Mesendoderm (in vitro differentiated cells): ENCODE data around the gene CASP14.

Experiments
- DNase-seq: peaks from one replicate; pipeline ENCODE4 v3.0.0; 2013
- H2AK5ac ChIP-seq: 2 replicates; pipeline ENCODE4 v1.6.1; 2013; ENCODE audit warnings: low read length, inconsistent platforms
- H2BK120ac ChIP-seq: 2 replicates; pipeline ENCODE4 v1.6.1; 2013; ENCODE audit warnings: low read depth, mild to moderate bottlenecking, low read length, moderate library complexity, mixed read lengths
- H2BK15ac ChIP-seq: replicated peaks from 2 replicates; pipeline ENCODE4 v1.6.1; 2013; ENCODE audit warnings: low read depth, mild to moderate bottlenecking, moderate library complexity
- H2BK5ac ChIP-seq: 2 replicates; pipeline ENCODE4 v1.6.1; 2013; ENCODE audit warnings: low read length, inconsistent platforms
- H3K18ac ChIP-seq: 2 replicates; pipeline ENCODE4 v1.6.1; 2013; ENCODE audit warnings: mild to moderate bottlenecking, low read length, mixed read lengths
- H3K23ac ChIP-seq: one replicate; pipeline ENCODE4 v1.6.1; 2013; ENCODE audit warnings: low read length
- H3K27ac ChIP-seq: 2 replicates; pipeline ENCODE4 v1.5.1; 2013; ENCODE audit warnings: low read depth, mild to moderate bottlenecking, inconsistent platforms, low read length, moderate library complexity
- H3K27me3 ChIP-seq: 2 replicates; pipeline ENCODE4 v1.6.1; 2013; ENCODE audit warnings: low read length, control low read depth, mild to moderate bottlenecking, inconsistent platforms; ENCODE audit not compliant: insufficient read depth, poor library complexity
- H3K36me3 ChIP-seq: 2 replicates; pipeline ENCODE4 v1.6.1; 2013; ENCODE audit warnings: low read length, inconsistent platforms; ENCODE audit not compliant: control insufficient read depth, insufficient read depth
- H3K4ac ChIP-seq: one replicate; pipeline ENCODE4 v1.6.1; 2013; ENCODE audit warnings: low read depth, mild to moderate bottlenecking, low read length, moderate library complexity
- H3K4me1 ChIP-seq: 2 replicates; pipeline ENCODE4 v1.6.1; 2013; ENCODE audit warnings: low read depth, low read length, inconsistent platforms; ENCODE audit not compliant: control insufficient read depth
- H3K4me2 ChIP-seq: 2 replicates; pipeline ENCODE4 v1.6.1; 2013; ENCODE audit warnings: low read length
- H3K4me3 ChIP-seq: 2 replicates; pipeline ENCODE4 v1.5.1; 2013; ENCODE audit warnings: mild to moderate bottlenecking, low read length
- H3K56ac ChIP-seq: one replicate; pipeline ENCODE4 v1.6.1; 2013; ENCODE audit warnings: low read length
- H3K79me1 ChIP-seq: 2 replicates; pipeline ENCODE4 v1.6.1; 2013; ENCODE audit warnings: low read length, inconsistent platforms
- H3K79me2 ChIP-seq: 2 replicates; pipeline ENCODE4 v1.6.1; 2013; ENCODE audit warnings: mild to moderate bottlenecking, low read length; ENCODE audit not compliant: control insufficient read depth, insufficient read depth
- H3K9ac ChIP-seq: 2 replicates; pipeline ENCODE4 v1.6.1; 2013; ENCODE audit warnings: low read length, inconsistent platforms
- H4K5ac ChIP-seq: one replicate; pipeline ENCODE4 v1.6.1; 2013; ENCODE audit warnings: low read length
- H4K8ac ChIP-seq: one replicate; pipeline ENCODE4 v1.6.1; 2013; ENCODE audit warnings: low read depth, mild to moderate bottlenecking, control low read depth, low read length, moderate library complexity
- WGBS: extraction: QIAGEN DNeasy Blood & Tissue Kit; methylation state at CpG from one replicate; pipeline ENCODE4 v1.1.7; 2013; ENCODE audit warnings: low lambda C conversion rate, missing lambda C conversion rate; ENCODE audit not compliant: insufficient coverage; ENCODE audit errors: extremely low coverage; 5-methylcytosine and 5-hydroxymethylcytosine counted together

The CASP14 gene

GRCh38 chr19:15035795-15036311, 13.4 kb upstream of the CASP14 start:
- no peaks in the 10 kb centered on the region for H3K4me1 ChIP-seq
- H3K56ac ChIP-seq, result no peak overlapping the region
- H2BK120ac ChIP-seq, result no peak overlapping the region
- H3K27me3 ChIP-seq, result no peaks in the 10 kb centered on the region
- H3K4me3 ChIP-seq, result no peak overlapping the region
- H2BK15ac ChIP-seq, result no peak overlapping the region
- H3K79me1 ChIP-seq, result no peaks in the 10 kb centered on the region
- H3K36me3 ChIP-seq, result no peaks in the 10 kb centered on the region
- H3K9ac ChIP-seq, result no peak overlapping the region
- DNase-seq, result no peak
- H3K4ac ChIP-seq, result no peak overlapping the region
- H3K23ac ChIP-seq, result no peak overlapping the region
- H3K27ac ChIP-seq, result no peak overlapping the region
- no peak overlapping the region for H3K4me2 ChIP-seq
- no peak overlapping the region for H3K18ac ChIP-seq
- H3K79me2 ChIP-seq, result no peaks in the 10 kb centered on the region
- H4K5ac ChIP-seq, result no peak overlapping the region
- H2AK5ac ChIP-seq, result no peak overlapping the region
- no peak overlapping the region for H4K8ac ChIP-seq
- no CpG with 5 or more reads among the region's 1 CpG for WGBS
- no peak overlapping the region for H2BK5ac ChIP-seq

- Histone ChIP-seq H3K79me1 (no peaks in the 10 kb centered on the region), H3K27ac (no peak overlapping the region), H3K4me1 (no peaks in the 10 kb centered on the region), H3K56ac (no peak overlapping the region), H3K18ac (no peak overlapping the region), H4K5ac (no peak overlapping the region), H4K8ac (no peak overlapping the region), H3K4me2 (no peak overlapping the region), H3K27me3 (no peaks in the 10 kb centered on the region), H3K36me3 (no peaks in the 10 kb centered on the region), H3K9ac (no peak overlapping the region), H3K4me3 (no peak overlapping the region), H3K4ac (no peak overlapping the region), H3K79me2 (no peaks in the 10 kb centered on the region), H2BK5ac (no peak overlapping the region), H3K23ac (no peak overlapping the region), H2AK5ac (no peak overlapping the region), H2BK120ac (no peak overlapping the region), H2BK15ac (no peak overlapping the region)
- WGBS, result no CpG with 5 or more reads among the region's 4 CpGs
- no peak for DNase-seq
These were observed 11.7 kb upstream of the CASP14 start for GRCh38 chr19:15037586-15037985.

- no peaks in the 10 kb centered on the region for H3K4me1 ChIP-seq
- no peak overlapping the region for H3K27ac ChIP-seq
- no peak overlapping the region for H3K4me3 ChIP-seq
- no peak for DNase-seq
- H3K79me1 ChIP-seq, result no peaks in the 10 kb centered on the region
- no peak overlapping the region for H2BK15ac ChIP-seq
- H3K27me3 ChIP-seq, result no peaks in the 10 kb centered on the region
- no peak overlapping the region for H3K18ac ChIP-seq
- H2BK120ac ChIP-seq, result no peak overlapping the region
- H3K23ac ChIP-seq, result no peak overlapping the region
- H4K5ac ChIP-seq, result no peak overlapping the region
- no peak overlapping the region for H2BK5ac ChIP-seq
- H3K9ac ChIP-seq, result no peak overlapping the region
- no peak overlapping the region for H3K4me2 ChIP-seq
- no peak overlapping the region for H2AK5ac ChIP-seq
- no peak overlapping the region for H4K8ac ChIP-seq
- H3K79me2 ChIP-seq, result no peaks in the 10 kb centered on the region
- H3K56ac ChIP-seq, result no peak overlapping the region
- H3K4ac ChIP-seq, result no peak overlapping the region
- no CpG with 5 or more reads among the region's 3 CpGs for WGBS
- no peaks in the 10 kb centered on the region for H3K36me3 ChIP-seq
These were observed 11.0 kb upstream of the CASP14 start for GRCh38 chr19:15038294-15038693.

- H3K4me1 ChIP-seq, result no peaks in the 10 kb centered on the region
- DNase-seq, result no peak
- H3K4ac ChIP-seq, result no peak overlapping the region
- H3K79me2 ChIP-seq, result no peaks in the 10 kb centered on the region
- H3K27me3 ChIP-seq, result no peaks in the 10 kb centered on the region
- WGBS, result no CpG with 5 or more reads among the region's 1 CpG
- no peak overlapping the region for H4K8ac ChIP-seq
- H3K9ac ChIP-seq, result no peak overlapping the region
- H3K18ac ChIP-seq, result no peak overlapping the region
- no peaks in the 10 kb centered on the region for H3K79me1 ChIP-seq
- H3K4me3 ChIP-seq, result no peak overlapping the region
- no peak overlapping the region for H2BK15ac ChIP-seq
- H2AK5ac ChIP-seq, result no peak overlapping the region
- no peak overlapping the region for H4K5ac ChIP-seq
- H3K4me2 ChIP-seq, result no peak overlapping the region
- H3K56ac ChIP-seq, result no peak overlapping the region
- H2BK120ac ChIP-seq, result no peak overlapping the region
- H2BK5ac ChIP-seq, result no peak overlapping the region
- no peak overlapping the region for H3K27ac ChIP-seq
- no peaks in the 10 kb centered on the region for H3K36me3 ChIP-seq
- no peak overlapping the region for H3K23ac ChIP-seq
These were observed 7.3 kb upstream of the CASP14 start for GRCh38 chr19:15042003-15042402.

GRCh38 chr19:15042826-15043225, 6.5 kb upstream of the CASP14 start:
- Histone ChIP-seq H2BK15ac (no peak overlapping the region), H3K56ac (no peak overlapping the region), H2BK5ac (no peak overlapping the region), H4K8ac (no peak overlapping the region), H3K4ac (no peak overlapping the region), H4K5ac (no peak overlapping the region), H3K9ac (no peak overlapping the region), H3K4me3 (no peak overlapping the region), H2BK120ac (no peak overlapping the region), H3K23ac (no peak overlapping the region), H3K27ac (no peak overlapping the region), H3K4me2 (no peak overlapping the region), H3K79me1 (no peaks in the 10 kb centered on the region), H3K27me3 (no peaks in the 10 kb centered on the region), H3K4me1 (no peaks in the 10 kb centered on the region), H2AK5ac (no peak overlapping the region), H3K36me3 (no peaks in the 10 kb centered on the region), H3K18ac (no peak overlapping the region), H3K79me2 (no peaks in the 10 kb centered on the region)
- DNase-seq, result no peak
- WGBS, result no CpG with 5 or more reads among the region's 2 CpGs

GRCh38 chr19:15045506-15045905, 3.8 kb upstream of the CASP14 start:
- Histone ChIP-seq H3K36me3 (no peaks in the 10 kb centered on the region), H3K27me3 (no peaks in the 10 kb centered on the region), H3K27ac (no peak overlapping the region), H3K79me2 (no peaks in the 10 kb centered on the region), H2BK120ac (no peak overlapping the region), H3K9ac (no peak overlapping the region), H3K4ac (no peak overlapping the region), H2AK5ac (no peak overlapping the region), H3K79me1 (no peaks in the 10 kb centered on the region), H3K4me2 (no peak overlapping the region), H3K18ac (no peak overlapping the region), H3K23ac (no peak overlapping the region), H3K4me3 (no peak overlapping the region), H2BK15ac (no peak overlapping the region), H3K4me1 (no peaks in the 10 kb centered on the region), H2BK5ac (no peak overlapping the region), H3K56ac (no peak overlapping the region), H4K8ac (no peak overlapping the region), H4K5ac (no peak overlapping the region)
- WGBS, result no CpG with 5 or more reads among the region's 3 CpGs
- DNase-seq, result no peak
